Upper lobe of left lung (tissue), 4 donors: ENCODE results near the gene FOXF2.
A peak's percentile ranks its signal among the peaks of the same experiment; 100 is the strongest.

Experiments used
- CTCF ChIP-seq, 6 experiments: fragments of 450-650 bp in 4 of 6; fragments of 200-600 bp in 2 of 6; sonication (generic) in 2 of 6; IDR thresholded peaks; one replicate each; pipeline ENCODE4 v1.5.1; 2016 to 2019; ENCODE audit warnings: antibody characterized with exemption in 6 of 6
- POLR2A ChIP-seq, 4 donors: fragments of 450-650 bp; IDR thresholded peaks; one replicate each; pipeline ENCODE4 v1.5.1; 2016 to 2017; ENCODE audit warnings: antibody characterized with exemption in 4 of 4, mild to moderate bottlenecking in 2 of 4
- POLR2AphosphoS5 ChIP-seq, 2 donors: sonication (generic); formaldehyde crosslinking; IDR thresholded peaks; one replicate each; pipeline ENCODE4 v1.5.1; 2017; ENCODE audit warnings: antibody characterized with exemption in 2 of 2

GRCh38 chr6:1381481-1382330, 7.7 kb upstream of the FOXF2 start:
- TF ChIP-seq CTCF (IDR thresholded peaks at IDR 0.05), result peak; percentile 95 to 99 (median 96)
- TF ChIP-seq POLR2AphosphoS5 (IDR thresholded peaks at IDR 0.05), result no peak
- TF ChIP-seq POLR2A (IDR thresholded peaks at IDR 0.05), result no peak
